Endodermal cell (in vitro differentiated cells): Measurements from ENCODE around the gene EVI5L. TPM values are rescaled to one million over a fixed set of nuclear protein-coding genes. Genes with fewer than 3 reads are reported as not detected.

Experiments used
- DNase-seq: peaks from one replicate; pipeline ENCODE4 v3.0.0-alpha.2; 2017
- H3K27ac ChIP-seq: 2 replicates; pipeline ENCODE4 v1.5.1; 2013; ENCODE audit warnings: mild to moderate bottlenecking, low read depth, low read length, moderate library complexity
- H3K27me3 ChIP-seq: 2 replicates; pipeline ENCODE4 v1.6.1; 2013; ENCODE audit warnings: mild to moderate bottlenecking, low read length, moderate library complexity; ENCODE audit not compliant: insufficient read depth, control insufficient read depth, poor library complexity, severe bottlenecking
- H3K36me3 ChIP-seq: 2 replicates; pipeline ENCODE4 v1.7.0; 2013; ENCODE audit warnings: mild to moderate bottlenecking, low read length, moderate library complexity; ENCODE audit not compliant: control insufficient read depth, insufficient read depth
- H3K4me1 ChIP-seq: one replicate; pipeline ENCODE4 v1.7.0; 2013; ENCODE audit warnings: low read length; ENCODE audit not compliant: control insufficient read depth, insufficient read depth
- H3K4me3 ChIP-seq: 2 replicates; pipeline ENCODE4 v1.5.1; 2013; ENCODE audit warnings: mild to moderate bottlenecking, low read length, moderate library complexity
- H3K9ac ChIP-seq: 2 replicates; pipeline ENCODE4 v1.6.1; 2013; ENCODE audit warnings: mild to moderate bottlenecking, low read length, moderate library complexity; ENCODE audit not compliant: poor library complexity, severe bottlenecking; ENCODE audit errors: extremely low read depth
- H3K9me3 ChIP-seq: 2 replicates; pipeline ENCODE4 v1.6.1; 2013; ENCODE audit warnings: mild to moderate bottlenecking, low read length, moderate library complexity; ENCODE audit not compliant: control insufficient read depth
- H3K27ac Mint-ChIP-seq: 2 replicates; pipeline ENCODE4 v1.8.0; 2020; ENCODE audit warnings: mixed read lengths
- H3K27me3 Mint-ChIP-seq: 2 replicates; pipeline ENCODE4 v1.8.0; 2021; ENCODE audit warnings: mild to moderate bottlenecking, mixed read lengths; ENCODE audit not compliant: insufficient read depth
- H3K36me3 Mint-ChIP-seq: 2 replicates; pipeline ENCODE4 v1.8.0; 2020; ENCODE audit warnings: low read depth, mixed read lengths
- H3K4me1 Mint-ChIP-seq: 2 replicates; pipeline ENCODE4 v1.8.0; 2020; ENCODE audit warnings: mixed read lengths
- H3K4me3 Mint-ChIP-seq: 2 replicates; pipeline ENCODE4 v1.8.0; 2020; ENCODE audit warnings: mild to moderate bottlenecking, moderate library complexity, mixed read lengths
- H3K9me3 Mint-ChIP-seq: 2 replicates; pipeline ENCODE4 v1.8.0; 2020; ENCODE audit warnings: mild to moderate bottlenecking, mixed read lengths
- WGBS, 2 experiments: methylation state at CpG; one replicate each; pipeline versions ENCODE4 v1.1.5 to v1.1.7; 2013; ENCODE audit warnings: missing lambda C conversion rate in 2 of 2, mixed read lengths in 1 of 2; ENCODE audit not compliant: insufficient coverage in 1 of 2, insufficient read length in 1 of 2; 5-methylcytosine and 5-hydroxymethylcytosine counted together
- total RNA-seq, 2 donors: library from RNA; stranded (reverse); fragmentation: NEBNext Ultra II Directional in 1 of 2; extraction: Animal tissue kit (Norgen Biotek cat#: 25700) in 1 of 2; gene quantifications; 2 replicates in 1 of 2; 3 replicates in 1 of 2; pipeline ENCODE4 v1.2.1, GENCODE V29; 2021
- TF ChIP-seq, protein P1 (sequence below): fragments of 200-600 bp; sonication (generic); conservative IDR thresholded peaks from 2 replicates; pipeline ENCODE4 v1.5.0; 2021; ENCODE audit warnings: antibody characterized with exemption, mild to moderate bottlenecking

Gene EVI5L
- total RNA-seq, 2 donors from 2014 or later, result 6.4 to 9.2 TPM

GRCh38 chr19:7818806-7819205 lies 11.2 kb upstream of the EVI5L start:
- H3K36me3 Mint-ChIP-seq, result no peaks in the 10 kb centered on the region
- Histone ChIP-seq H3K4me3 (no peak overlapping the region), H3K27me3 (peaks cover 13% of the 10 kb centered on the region), H3K9me3 (no peaks in the 10 kb centered on the region), H3K4me1 (no peaks in the 10 kb centered on the region), H3K27ac (no peak overlapping the region), H3K9ac (no peak overlapping the region), H3K36me3 (no peaks in the 10 kb centered on the region)
- no peak overlapping the region for H3K27ac Mint-ChIP-seq
- 87 to 89% methylated on average over 2 of the region's 2 CpGs for WGBS, 2 experiments
- H3K4me1 Mint-ChIP-seq, result no peaks in the 10 kb centered on the region
- H3K27me3 Mint-ChIP-seq, result peaks cover 51% of the 10 kb centered on the region
- TF ChIP-seq, protein P1, sequence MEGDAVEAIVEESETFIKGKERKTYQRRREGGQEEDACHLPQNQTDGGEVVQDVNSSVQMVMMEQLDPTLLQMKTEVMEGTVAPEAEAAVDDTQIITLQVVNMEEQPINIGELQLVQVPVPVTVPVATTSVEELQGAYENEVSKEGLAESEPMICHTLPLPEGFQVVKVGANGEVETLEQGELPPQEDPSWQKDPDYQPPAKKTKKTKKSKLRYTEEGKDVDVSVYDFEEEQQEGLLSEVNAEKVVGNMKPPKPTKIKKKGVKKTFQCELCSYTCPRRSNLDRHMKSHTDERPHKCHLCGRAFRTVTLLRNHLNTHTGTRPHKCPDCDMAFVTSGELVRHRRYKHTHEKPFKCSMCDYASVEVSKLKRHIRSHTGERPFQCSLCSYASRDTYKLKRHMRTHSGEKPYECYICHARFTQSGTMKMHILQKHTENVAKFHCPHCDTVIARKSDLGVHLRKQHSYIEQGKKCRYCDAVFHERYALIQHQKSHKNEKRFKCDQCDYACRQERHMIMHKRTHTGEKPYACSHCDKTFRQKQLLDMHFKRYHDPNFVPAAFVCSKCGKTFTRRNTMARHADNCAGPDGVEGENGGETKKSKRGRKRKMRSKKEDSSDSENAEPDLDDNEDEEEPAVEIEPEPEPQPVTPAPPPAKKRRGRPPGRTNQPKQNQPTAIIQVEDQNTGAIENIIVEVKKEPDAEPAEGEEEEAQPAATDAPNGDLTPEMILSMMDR, result no peak
- DNase-seq, result no peak
- H3K4me3 Mint-ChIP-seq, result no peak overlapping the region
- peaks cover 22% of the 10 kb centered on the region for H3K9me3 Mint-ChIP-seq

GRCh38 chr19:7819337-7819736 lies 10.7 kb upstream of the EVI5L start:
- Mint-ChIP-seq H3K36me3 (no peaks in the 10 kb centered on the region), H3K27me3 (peaks cover 50% of the 10 kb centered on the region), H3K4me3 (no peak overlapping the region), H3K9me3 (peaks cover 18% of the 10 kb centered on the region), H3K27ac (no peak overlapping the region), H3K4me1 (no peaks in the 10 kb centered on the region)
- no peaks in the 10 kb centered on the region for H3K9me3 ChIP-seq
- DNase-seq, result no peak
- no peak overlapping the region for H3K9ac ChIP-seq
- H3K4me3 ChIP-seq, result no peak overlapping the region
- TF ChIP-seq, protein P1, result no peak
- H3K36me3 ChIP-seq, result no peaks in the 10 kb centered on the region
- H3K4me1 ChIP-seq, result no peaks in the 10 kb centered on the region
- H3K27ac ChIP-seq, result no peak overlapping the region
- peaks cover 13% of the 10 kb centered on the region for H3K27me3 ChIP-seq
- 82 to 98% methylated on average over 2 of the region's 2 CpGs for WGBS, 2 experiments

DNA sequence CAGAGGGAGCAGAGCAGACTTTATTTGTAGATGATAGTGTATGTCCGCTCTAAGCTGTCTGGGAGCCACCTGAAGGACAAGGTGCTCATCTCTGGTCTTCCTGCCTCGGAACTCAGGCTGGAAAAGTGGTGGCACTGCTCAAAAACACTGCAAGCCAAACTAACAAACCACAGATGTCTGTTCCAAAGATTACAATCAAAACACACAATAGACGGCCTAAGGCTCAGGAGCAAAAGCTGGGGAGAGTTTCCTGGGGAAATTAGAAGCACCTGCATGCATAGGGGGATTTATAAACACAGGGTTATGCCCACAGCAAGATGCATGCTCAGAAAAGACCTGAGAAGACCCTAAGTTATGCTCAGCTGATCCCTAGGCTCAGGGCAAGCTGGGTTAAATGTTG lies 9.4 kb upstream of the EVI5L start:
- 78% methylated on average over 3 of the region's 3 CpGs; no CpG with 5 or more reads in 1 of the 2 experiments for WGBS, 2 experiments

More for the DNA sequence above, 9.4 kb upstream of the EVI5L start:
- no peak overlapping the region for H3K4me3 ChIP-seq
- DNase-seq, result no peak
- no peaks in the 10 kb centered on the region for H3K4me1 ChIP-seq
- no peak overlapping the region for H3K27ac Mint-ChIP-seq
- H3K27me3 Mint-ChIP-seq, result peaks cover 52% of the 10 kb centered on the region
- no peak overlapping the region for H3K9ac ChIP-seq
- H3K27ac ChIP-seq, result no peak overlapping the region
- H3K4me3 Mint-ChIP-seq, result no peak overlapping the region
- H3K9me3 Mint-ChIP-seq, result peaks cover 18% of the 10 kb centered on the region
- no peaks in the 10 kb centered on the region for H3K36me3 Mint-ChIP-seq
- H3K27me3 ChIP-seq, result peaks cover 13% of the 10 kb centered on the region
- H3K9me3 ChIP-seq, result no peaks in the 10 kb centered on the region
- TF ChIP-seq, protein P1, result no peak
- H3K36me3 ChIP-seq, result no peaks in the 10 kb centered on the region
- H3K4me1 Mint-ChIP-seq, result no peaks in the 10 kb centered on the region
